ENCODE results near the gene COL23A1. TPM values are rescaled to one million over a fixed set of nuclear protein-coding genes. Genes with fewer than 3 reads are reported as not detected.

COL23A1 gene
- total and polyA plus RNA-seq, 8 donors, result 0.06 to 0.68 (median 0.33) TPM; not detected in 2

- ATAC-seq, result no peak
- no peak for FAIRE-seq
- DNase-seq, result no peak
- H3K4me1 ChIP-seq, result no peaks in the 10 kb centered on the region
- H3K36me3 ChIP-seq, result no peaks in the 10 kb centered on the region
- WGBS, 2 donors, result 55 to 71% methylated on average over 7 of the region's 7 CpGs
- no peak overlapping the region for H3K4me3 ChIP-seq
- H3K9me3 ChIP-seq, result no peaks in the 10 kb centered on the region
- intact Hi-C loops (cut with DNase I), result no loop called here
- no peak overlapping the region for H3K27ac ChIP-seq
- TF ChIP-seq, protein P1, sequence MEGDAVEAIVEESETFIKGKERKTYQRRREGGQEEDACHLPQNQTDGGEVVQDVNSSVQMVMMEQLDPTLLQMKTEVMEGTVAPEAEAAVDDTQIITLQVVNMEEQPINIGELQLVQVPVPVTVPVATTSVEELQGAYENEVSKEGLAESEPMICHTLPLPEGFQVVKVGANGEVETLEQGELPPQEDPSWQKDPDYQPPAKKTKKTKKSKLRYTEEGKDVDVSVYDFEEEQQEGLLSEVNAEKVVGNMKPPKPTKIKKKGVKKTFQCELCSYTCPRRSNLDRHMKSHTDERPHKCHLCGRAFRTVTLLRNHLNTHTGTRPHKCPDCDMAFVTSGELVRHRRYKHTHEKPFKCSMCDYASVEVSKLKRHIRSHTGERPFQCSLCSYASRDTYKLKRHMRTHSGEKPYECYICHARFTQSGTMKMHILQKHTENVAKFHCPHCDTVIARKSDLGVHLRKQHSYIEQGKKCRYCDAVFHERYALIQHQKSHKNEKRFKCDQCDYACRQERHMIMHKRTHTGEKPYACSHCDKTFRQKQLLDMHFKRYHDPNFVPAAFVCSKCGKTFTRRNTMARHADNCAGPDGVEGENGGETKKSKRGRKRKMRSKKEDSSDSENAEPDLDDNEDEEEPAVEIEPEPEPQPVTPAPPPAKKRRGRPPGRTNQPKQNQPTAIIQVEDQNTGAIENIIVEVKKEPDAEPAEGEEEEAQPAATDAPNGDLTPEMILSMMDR (IDR thresholded peaks at IDR 0.05), result no peak
- H3K27me3 ChIP-seq, result peaks cover 0 to 11% (median 3%) of the 10 kb centered on the region in 4 donors
Measured at GRCh38 chr5:178573216-178573615, 17.0 kb downstream of the COL23A1 start.

DNA sequence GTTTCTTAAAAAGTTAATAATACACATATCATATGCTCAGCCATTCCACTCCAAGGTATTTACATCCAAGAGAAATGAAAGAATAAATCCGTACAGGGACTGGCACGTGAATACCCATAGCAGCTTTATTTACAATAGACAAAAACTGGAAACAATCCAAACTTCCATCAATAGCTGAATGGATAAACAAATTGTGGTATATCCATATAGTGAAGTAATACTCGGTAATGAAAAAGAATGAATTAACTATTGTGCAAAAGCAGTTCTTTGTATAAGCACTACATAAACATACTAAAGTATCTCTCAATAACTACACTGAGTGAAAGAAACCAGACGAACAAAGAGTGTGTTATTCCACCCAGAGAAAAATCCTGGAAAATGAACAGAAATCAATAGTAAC, 17.6 kb downstream of the COL23A1 start:
- Histone ChIP-seq H3K27me3 (peaks cover 0 to 9% (median 3%) of the 10 kb centered on the region in 4 donors), H3K4me3 (no peak overlapping the region), H3K9me3 (no peaks in the 10 kb centered on the region), H3K27ac (no peak overlapping the region), H3K36me3 (no peaks in the 10 kb centered on the region), H3K4me1 (no peaks in the 10 kb centered on the region)
- ATAC-seq, result no peak
- WGBS, 2 donors, result 48 to 69% methylated on average over 4 of the region's 4 CpGs
- FAIRE-seq, result no peak
- intact Hi-C loops (cut with DNase I), result no loop called here
- TF ChIP-seq, protein P1 (IDR thresholded peaks at IDR 0.05), result no peak
- no peak for DNase-seq

- TF ChIP-seq, protein P1 (IDR thresholded peaks at IDR 0.05), result no peak
- DNase-seq (no peak), FAIRE-seq (no peak), ATAC-seq (no peak)
- Histone ChIP-seq H3K4me3 (no peak overlapping the region), H3K27me3 (no peaks in the 10 kb centered on the region), H3K9me3 (no peaks in the 10 kb centered on the region), H3K36me3 (no peaks in the 10 kb centered on the region), H3K27ac (no peak overlapping the region), H3K4me1 (no peaks in the 10 kb centered on the region)
- intact Hi-C loops (cut with DNase I), result no loop called here
- 23 to 25% methylated on average over 2 of the region's 2 CpGs for WGBS, 2 donors
Measured at GRCh38 chr5:178569485-178569884, 20.7 kb downstream of the COL23A1 start.

DNA sequence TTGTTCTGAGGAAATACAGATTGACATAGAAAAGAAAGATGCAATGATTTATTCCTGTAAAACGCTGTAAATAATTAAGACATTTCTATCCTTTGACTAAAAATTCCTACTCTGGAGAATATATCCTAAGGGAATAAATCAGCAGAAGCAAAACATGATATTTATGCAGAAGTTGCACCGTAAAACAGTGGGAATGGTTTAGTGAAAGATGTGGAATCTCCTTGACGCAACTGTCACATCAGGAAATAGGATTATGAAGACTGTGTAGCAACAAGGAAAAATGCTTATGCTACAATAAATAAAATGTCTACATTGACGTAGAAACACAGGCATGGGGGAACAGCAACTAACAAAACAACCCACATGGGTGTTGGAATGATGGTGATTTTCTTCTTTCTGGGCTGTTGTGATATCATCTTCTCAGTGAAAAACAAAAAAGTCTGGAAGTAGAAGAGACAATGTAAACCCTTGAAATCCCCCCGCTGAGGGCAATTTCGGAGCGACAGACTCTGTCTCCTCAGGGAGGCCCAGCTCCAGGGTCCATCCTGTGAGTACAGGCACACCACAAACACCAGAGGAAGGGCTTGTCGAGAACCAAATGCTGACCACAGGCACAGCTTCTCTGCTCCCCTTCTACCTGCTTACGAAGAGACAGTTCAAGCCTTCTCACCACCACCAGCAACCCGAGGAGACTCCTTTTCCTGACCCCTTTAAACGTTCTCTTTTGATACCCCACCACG, 25.2 kb downstream of the COL23A1 start:
- Histone ChIP-seq H3K4me3 (no peak overlapping the region), H3K27ac (no peak overlapping the region), H3K9me3 (no peaks in the 10 kb centered on the region), H3K36me3 (no peaks in the 10 kb centered on the region), H3K27me3 (peaks cover 0 to 8% (median 0%) of the 10 kb centered on the region in 4 donors), H3K4me1 (no peaks in the 10 kb centered on the region)
- DNase-seq (no peak), FAIRE-seq (no peak), ATAC-seq (no peak)
- 29 to 39% methylated on average over 12 of the region's 12 CpGs for WGBS, 2 donors
- intact Hi-C loops (cut with DNase I), result no loop called here
- TF ChIP-seq, protein P1 (IDR thresholded peaks at IDR 0.05), result no peak

GRCh38 chr5:178564397-178564796, 25.8 kb downstream of the COL23A1 start:
- intact Hi-C loops (cut with DNase I), result no loop called here
- WGBS, 2 donors, result 11 to 16% methylated on average over 4 of the region's 4 CpGs
- Histone ChIP-seq H3K4me1 (no peaks in the 10 kb centered on the region), H3K27ac (no peak overlapping the region), H3K4me3 (no peak overlapping the region), H3K27me3 (peaks cover 0 to 8% (median 0%) of the 10 kb centered on the region in 4 donors), H3K9me3 (no peaks in the 10 kb centered on the region), H3K36me3 (no peaks in the 10 kb centered on the region)
- TF ChIP-seq, protein P1 (IDR thresholded peaks at IDR 0.05), result no peak
- no peak for ATAC-seq
- no peak for DNase-seq
- no peak for FAIRE-seq
